Left ventricle myocardium superior (tissue), 1 donor: Measurements from ENCODE around the gene SLC6A8. TPM values are rescaled to one million over a fixed set of nuclear protein-coding genes. Genes with fewer than 3 reads are reported as not detected.
"Not testable (repeated sequence)": the region's sequence is repeated elsewhere in the genome, so short reads cannot be mapped to it uniquely, and the experiment has no call there.

ENCODE experiments used
- ATAC-seq: fragments of 200-7000 bp; cut with Tn5 transposase; one replicate; pipeline ENCODE4 v1.9.1; 2020; ENCODE audit warnings: mild to moderate bottlenecking, moderate library complexity
- DNase-seq: peaks from one replicate; pipeline ENCODE4 v3.0.0-alpha.2; 2020
- intact Hi-C: fragments of 100-400 bp; cut with micrococcal nuclease; formaldehyde crosslinking; loops from one replicate; pipeline ENCODE4 v1.11.0; 2022
- total RNA-seq: library from RNA; stranded (reverse); fragmentation: NEBNext Ultra II Directional; extraction: Animal tissue kit (Norgen Biotek cat#: 25700); gene quantifications from one replicate; pipeline ENCODE4 v1.2.1, GENCODE V29; 2021
- donor health status: DM: no; HTN: yes; CAD: no; lungs with severe emphysema.

SLC6A8 gene
- total RNA-seq, 1 donor from 2014 or later, result 208 TPM

DNA sequence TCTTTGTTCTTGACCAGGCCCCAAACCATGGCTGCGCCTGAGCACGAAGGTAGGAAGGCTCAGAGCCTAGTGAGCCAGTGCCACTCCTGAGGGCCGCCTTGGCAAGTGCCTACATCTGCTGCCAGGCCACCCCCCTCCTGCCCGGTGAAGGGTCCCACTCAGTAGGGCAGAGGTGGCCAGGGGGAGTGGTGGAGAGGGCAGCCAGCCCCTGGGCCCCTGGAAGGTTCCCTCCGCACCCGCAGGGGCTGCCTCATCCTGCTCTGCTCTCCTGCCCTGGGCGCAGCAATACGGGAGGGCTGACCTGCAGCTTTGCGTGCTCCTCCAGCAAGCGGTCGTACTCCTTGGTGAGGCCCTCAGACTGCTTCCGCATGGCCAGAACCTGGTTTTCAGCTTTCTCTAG is 14.0 kb downstream of the SLC6A8 start:
- intact Hi-C loops, result no loop called here
- DNase-seq (no peak), ATAC-seq (no peak)

DNA sequence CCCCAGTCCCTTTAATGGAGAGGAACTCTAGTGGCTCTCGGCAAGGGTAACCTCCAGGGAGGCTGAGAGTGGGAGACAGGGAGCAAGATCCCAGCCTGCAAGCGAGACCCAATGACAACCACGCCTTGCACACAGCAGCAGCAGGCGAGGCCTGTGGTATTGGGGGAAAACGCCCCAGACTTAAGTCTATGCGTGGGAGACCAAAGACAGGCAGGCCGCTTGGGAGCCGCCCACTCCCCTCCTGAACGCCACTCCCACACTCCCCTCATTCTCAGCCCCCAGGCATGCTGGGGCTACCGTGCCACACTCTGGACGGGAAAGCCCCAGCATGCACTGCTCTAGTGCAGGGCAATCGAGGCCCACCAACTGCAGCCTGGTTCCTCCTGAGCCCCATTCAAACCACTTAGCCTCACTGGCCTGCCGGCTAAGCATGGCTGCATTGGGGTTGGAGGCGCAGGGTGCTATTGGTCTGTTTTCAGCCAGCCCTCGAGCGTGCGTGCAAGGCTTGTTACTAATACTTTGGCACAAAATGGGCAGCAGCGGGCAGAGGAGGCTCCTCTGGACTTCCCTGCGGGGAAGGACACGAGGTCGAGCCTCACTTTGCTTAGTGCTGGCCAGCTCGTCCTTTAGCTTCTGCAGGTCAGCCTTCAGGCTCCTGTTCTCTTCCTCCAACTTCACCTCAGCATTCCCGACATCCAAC is 14.8 kb downstream of the SLC6A8 start:
- ATAC-seq (no peak), DNase-seq (no peak)
- intact Hi-C loops, result no loop called here

DNA sequence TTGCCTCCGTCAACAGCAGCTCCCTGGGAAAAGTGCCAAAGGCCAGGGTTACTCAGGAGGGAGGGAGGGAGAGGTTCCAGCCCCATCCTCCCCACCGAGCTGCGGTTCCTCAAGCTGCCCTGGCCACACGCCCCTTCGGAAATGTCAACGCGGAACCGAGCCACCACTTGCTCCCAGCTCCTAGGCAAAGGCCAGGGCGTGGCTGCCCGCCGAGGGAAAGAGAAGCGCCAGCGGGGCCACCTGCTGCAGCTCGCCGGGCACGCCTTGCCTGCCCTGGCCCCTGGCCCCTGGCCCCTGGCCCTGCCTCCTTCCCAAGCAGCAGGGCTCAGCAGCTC is 15.3 kb downstream of the SLC6A8 start:
- DNase-seq, result peak; percentile 62
- intact Hi-C loops, result no loop called here
- no peak for ATAC-seq

DNA sequence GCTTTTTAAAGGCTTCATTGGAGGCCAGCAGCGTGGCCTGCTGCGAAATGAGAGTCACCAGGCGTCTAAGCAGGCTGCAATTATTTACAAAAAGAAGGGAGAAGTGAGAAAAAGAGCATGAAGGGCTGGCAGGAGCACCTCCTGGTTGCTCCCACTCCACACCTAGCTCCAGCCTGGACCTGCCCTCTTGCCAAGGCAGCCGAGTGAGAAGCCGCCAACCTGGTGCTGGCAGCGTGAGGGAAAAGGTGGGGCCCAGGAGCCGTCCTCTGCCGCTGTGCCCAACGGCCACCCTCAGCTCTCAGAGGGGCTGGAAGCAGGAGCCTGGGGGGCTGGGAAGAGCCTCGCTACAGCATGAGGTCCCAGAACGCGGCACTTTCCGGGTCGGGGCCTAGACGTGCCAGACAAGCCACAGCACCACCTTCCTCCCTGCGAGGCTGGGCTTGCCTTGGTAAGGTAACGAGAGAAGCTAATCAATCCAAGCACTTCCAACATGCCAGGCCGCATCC is 16.3 kb downstream of the SLC6A8 start:
- DNase-seq, result peak; percentile 21
- intact Hi-C loops, result no loop called here
- ATAC-seq, result no peak

DNA sequence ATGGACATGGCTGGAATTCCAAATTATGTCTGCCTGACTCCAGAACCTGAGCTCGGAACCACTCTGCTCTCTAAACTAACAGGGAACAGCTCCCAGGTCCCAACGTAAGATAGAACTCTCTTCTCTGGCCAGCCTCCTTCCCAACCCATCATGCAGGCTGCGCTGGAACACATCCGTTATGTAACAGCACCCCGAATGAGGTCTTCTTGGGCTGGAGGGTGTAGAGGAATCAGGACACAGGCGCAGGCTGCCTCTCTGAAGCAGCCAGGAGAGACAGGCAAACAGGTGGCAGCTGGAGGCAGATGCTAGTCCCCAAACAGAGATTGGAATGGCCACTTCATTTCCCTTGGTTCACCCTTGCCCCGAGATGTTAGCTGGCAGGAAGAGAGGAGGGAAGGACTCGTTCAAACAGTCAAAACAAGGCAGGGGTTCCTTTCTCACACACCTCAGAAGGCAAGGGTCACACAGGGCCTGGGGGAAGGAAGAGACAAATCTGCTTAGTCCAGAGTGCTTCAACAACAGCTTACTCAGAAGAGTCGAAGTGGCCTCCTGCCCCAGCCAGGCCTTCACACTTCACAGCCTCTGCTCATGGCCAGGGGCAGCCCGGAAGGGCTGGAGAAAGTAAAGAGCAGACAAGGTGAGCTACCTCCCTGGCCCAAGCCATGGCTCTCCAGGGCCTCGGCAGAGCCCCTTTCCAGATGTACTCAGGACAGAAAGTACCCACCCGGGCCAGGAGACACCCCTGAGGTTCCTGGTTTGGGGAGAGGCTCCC is 17.1 kb downstream of the SLC6A8 start:
- DNase-seq, intact Hi-C loops: not testable (repeated sequence)
- peak; percentile 2 for ATAC-seq

DNA sequence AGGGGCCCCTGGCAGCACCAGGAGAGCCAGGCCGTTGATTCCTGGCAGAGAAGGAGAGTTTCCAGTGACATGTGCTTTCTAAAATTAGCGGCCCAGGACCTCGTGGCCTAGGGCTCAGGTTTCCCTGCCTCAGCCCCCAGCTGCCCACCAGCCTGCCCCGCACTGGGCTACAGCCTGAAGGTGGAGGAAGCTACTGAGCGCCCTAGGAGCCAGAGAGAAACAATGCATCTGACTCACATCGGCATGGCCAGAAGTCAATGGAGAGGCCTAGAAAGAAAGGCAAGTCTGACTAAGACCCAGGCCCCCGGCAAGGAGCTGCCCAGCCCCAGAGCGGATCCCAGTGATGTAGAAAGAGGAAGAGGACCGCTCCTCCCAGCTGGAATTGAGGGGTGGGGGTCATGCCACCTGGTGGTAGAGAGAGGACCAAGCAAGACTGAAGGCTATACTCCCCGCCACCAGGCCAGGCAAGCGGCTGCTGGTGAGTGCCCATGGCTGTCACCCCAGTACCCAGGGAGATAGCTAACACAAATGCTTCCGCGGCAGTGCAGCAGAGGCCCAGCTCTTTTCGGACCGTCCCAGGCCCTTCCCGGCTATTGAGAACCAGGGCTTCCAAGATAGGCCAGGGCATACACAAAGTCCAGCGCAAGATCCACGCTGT is 17.8 kb downstream of the SLC6A8 start:
- ATAC-seq (peak; percentile 62), DNase-seq (peak; percentile 62)
- intact Hi-C loops, result not testable (repeated sequence)

DNA sequence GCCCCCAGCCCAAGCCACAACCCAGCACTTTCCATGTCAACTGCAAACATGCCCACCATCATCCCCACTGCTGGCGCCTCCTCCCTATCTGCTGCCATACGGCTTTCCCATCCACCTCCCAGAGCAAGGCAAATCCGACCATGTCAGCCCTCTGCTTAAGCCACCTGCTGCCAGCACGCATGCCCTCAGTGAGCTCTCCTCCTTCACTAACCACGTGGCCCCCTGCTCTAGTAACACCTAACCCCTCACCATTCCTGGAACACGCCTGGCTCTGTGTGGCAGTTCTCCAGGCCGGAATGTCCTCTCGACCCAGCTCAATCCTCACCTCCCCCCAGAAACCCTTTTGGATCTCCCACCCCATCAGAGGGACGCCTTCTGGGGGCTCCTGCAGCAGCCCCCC is 19.1 kb downstream of the SLC6A8 start:
- intact Hi-C loops, result no loop called here
- ATAC-seq (peak; percentile 45), DNase-seq (peak; percentile 41)

DNA sequence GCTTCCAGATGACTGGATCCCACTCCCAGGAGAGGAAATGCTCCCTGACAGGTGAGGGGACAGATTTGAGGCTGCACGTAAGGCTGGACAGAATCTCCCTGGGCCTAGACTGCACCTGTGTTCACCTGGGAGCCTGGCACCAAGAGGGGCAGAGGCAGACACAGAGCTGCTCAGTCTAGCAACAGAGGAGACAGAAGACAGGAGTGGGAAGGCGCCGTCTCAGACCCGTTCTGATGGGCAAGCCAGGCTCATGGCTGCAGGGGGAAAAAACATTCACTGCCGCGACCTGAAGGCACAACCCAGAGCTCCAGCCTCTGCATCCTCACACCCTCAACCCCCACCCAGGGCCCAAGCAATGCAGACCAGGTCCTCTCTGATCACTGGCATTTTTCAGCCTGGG is 19.7 kb downstream of the SLC6A8 start:
- intact Hi-C loops, result no loop called here
- ATAC-seq (no peak), DNase-seq (no peak)

DNA sequence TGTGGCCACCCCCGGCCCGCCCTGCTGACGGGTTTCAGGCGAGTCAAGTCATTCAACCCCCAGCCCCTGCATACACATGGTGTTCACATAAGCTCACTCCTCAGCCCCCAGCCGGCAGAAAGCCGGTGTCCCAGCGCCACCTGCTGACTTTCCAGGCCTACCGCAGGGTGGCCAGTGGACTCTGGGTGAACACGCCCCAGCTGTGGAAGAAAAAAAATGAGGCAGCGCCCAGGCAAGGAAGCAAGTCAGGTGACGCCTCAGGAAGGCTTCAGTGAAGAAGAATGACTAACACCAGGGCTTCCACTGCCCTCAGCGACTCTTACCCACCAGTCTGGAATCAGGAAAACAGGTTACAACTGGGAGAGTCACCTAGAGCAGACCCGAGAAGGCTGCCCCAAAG is 20.7 kb downstream of the SLC6A8 start:
- DNase-seq, result peak; percentile 78
- peak; percentile 65 for ATAC-seq

DNA sequence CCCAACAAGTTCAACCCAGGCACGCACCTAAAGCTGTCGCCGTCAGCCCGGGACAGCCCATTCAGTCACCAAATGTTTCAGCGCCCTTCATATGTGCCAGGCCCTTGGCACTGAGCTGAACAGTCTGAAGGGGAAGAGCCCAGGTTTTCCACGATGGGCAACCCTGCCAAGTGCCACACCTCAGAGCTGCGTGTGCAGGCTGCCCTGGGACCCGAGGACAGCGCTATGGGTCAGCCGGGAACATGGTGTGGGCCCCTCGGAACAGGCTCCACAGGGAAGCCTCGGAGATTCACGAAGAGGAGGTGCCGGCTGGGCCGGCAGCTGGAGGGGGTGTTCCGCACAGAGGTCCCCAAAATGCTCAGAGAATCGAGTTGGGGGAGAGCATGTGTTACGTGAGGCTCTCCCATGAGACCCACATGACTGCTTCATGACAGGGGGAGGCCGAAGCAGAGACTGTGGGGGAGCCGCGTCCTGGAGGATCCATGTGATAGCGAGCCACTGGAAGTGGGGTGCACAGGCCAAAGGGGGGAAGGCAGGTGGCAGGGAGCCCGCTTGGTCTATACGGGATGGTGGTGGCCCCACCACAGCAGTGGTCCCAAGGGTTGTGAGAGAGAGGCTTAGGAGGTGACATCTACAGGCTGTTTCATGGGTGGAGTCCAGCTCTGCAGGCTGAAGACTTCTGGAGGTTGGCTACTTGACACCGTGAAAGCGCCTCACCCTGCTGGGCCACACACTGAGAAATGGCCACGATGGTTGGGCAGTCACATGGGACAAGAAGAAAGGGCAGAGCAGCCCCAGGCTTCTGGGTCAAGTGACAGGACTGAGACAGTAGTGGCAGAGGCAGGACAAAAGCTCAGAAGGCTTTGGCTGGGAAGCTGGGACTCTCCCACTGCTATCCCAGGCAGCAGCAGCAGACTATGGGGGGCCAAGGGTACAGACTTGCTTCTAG is 22.3 kb downstream of the SLC6A8 start:
- ATAC-seq, result no peak
- DNase-seq, result no peak
- intact Hi-C loops, result no loop called here

More for the DNA sequence above, 20.7 kb downstream of the SLC6A8 start:
- intact Hi-C loops, result no loop called here

DNA sequence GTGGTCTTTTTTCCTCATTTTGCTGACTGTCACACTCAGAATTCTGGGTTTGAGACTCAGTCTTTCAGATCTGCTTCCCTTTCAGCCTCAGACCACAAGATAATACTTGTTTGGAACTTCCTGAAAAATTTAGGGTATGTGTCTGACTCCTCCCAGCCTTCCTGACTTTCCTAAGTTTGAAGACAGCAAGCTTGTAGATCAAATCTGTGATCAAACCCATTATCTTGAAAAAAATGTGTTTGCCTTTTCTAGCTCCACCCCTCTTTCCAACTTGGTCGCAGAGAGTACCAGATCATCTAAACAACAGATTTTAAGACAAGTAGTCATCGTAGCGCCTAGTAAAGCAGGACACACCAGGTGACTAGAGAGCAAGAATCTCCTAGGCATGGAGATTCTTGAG is 26.5 kb downstream of the SLC6A8 start:
- intact Hi-C loops, result no loop called here
- ATAC-seq, result no peak
- DNase-seq, result no peak

DNA sequence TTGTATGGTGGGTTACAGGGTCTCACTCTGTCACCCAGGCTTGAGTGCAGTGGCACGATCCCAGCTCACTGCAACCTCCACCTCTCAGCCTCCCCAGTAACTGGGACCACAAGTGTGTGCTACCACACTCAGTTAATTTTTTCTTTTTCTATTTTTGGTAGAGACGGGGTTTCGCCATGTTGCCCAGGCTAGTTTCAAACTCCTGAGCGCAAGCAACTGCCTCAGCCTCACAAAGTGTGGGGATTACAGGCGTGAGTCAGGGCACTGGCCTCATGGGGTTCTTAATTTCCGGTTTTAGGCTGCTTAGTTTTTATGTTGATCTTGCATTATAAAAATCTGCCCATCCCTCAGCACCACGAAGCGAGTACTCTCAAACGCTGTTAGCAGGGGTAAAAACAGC is 29.7 kb downstream of the SLC6A8 start:
- intact Hi-C loops, result no loop called here
- no peak for ATAC-seq
- DNase-seq, result no peak

DNA sequence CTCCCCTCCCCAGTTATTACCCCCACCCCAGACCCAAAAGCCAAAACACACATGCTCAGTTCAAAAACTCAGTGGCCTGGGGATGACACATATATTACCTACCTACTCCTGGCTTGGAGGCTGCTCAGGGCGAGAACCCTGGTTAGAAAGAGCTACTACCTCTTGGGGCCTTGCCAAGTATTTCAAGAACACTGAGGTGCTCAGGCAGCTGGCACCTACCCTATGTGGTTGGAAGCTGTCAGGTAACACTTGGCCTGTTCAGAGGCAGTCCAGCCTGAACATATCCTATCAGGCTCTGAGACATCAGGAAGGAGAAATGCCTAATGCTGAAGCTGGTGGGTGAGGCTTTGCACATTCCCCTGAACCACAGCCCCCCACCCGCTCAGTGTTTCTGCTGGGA is 31.5 kb downstream of the SLC6A8 start:
- intact Hi-C loops, result no loop called here
- no peak for DNase-seq
- no peak for ATAC-seq

DNA sequence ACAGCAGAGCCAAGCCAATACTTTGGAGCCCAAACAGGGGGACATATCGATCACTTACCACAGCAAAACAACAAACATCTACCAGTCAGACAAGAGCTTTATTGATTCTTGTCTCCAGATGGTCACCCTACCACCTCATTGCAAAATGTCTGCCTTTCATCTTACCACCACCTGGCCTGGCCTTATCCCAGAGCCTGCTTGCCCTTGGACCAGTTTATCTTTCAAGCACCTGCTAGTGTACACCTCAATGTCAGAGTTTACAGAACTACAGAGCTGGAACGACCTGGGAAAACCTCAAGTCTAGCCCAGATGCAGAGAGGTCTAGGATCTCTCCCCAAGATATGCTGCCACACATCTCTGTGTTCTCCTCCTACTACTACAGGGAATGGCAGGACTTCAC is 32.0 kb downstream of the SLC6A8 start:
- DNase-seq (no peak), ATAC-seq (no peak)
- intact Hi-C loops, result no loop called here

DNA sequence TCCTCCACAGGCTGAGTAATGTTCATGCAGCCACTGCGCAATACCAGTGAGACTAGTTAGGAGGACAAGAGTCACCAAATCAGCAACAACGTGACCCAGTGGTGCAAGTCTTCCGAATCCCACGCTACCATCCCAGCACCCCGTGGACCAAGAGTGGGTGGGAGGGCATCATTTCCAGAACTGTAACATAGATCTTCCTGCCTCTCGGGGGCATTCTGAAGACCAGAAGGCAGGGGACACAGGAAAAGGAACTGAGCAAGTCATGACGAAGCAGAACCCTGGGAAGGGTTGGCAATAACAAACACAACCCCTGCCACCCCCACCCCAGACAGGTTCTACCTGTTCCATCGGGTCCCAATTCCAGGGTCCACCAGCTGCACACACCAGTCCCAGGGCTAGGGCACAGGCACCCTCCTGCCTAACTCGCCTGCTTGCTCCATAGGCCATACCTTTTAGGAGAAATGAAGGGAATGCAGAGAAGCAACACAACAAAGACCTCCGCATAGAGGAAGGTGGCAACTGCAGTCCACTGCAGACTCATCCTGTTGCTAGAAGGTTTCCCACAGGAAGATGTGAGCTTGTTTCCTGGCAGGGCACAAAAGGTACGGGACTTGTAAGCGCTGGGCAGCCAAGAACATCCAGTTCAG is 35.1 kb downstream of the SLC6A8 start:
- intact Hi-C loops, result no loop called here
- no peak for DNase-seq
- ATAC-seq, result no peak

DNA sequence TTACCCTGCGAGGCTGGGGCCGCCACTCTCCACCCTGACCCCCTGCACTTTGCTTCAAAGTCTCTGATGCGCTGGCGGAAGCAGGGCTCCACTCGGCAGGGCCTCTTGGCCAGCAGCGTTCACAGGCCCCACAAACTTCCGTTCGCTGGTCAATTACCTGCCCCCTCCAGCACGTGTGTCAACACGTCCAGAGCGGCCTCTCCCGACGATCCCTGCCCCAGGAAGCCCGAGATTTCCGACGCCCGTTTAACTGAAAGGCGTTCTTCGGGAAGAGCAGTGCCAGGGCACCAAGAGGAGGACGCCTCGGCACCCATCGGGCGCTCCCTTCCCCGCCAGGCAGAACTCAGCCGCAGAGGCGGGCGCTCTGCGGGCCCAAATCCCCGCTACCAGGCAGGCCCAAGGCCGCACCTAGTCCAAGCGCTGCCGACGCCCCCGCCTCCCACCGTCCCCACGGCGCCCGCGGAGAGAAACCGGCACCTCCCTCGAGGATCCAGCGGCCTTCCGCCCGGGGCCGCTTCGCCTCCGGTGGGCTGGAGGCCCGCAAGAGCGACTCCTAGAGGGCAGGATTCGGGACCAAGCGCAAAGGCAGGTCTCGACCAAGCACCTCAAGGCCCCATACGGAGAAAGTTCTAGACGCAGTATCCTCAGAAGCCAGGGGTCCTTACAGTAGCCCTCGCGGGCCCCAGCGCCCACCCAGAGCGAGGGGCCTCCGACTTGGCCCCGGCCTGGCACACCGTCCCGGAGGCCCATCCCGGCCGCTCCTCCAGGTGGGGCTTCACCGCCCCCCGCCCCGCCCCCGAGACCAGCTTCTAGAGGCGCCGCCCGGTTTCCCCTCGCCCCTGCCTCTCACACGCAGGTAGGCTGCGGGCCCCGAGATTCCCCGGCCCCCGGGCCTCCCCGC is 35.9 kb downstream of the SLC6A8 start:
- intact Hi-C loops, result no loop called here
- DNase-seq (peak; percentile 49), ATAC-seq (peak; percentile 1)

DNA sequence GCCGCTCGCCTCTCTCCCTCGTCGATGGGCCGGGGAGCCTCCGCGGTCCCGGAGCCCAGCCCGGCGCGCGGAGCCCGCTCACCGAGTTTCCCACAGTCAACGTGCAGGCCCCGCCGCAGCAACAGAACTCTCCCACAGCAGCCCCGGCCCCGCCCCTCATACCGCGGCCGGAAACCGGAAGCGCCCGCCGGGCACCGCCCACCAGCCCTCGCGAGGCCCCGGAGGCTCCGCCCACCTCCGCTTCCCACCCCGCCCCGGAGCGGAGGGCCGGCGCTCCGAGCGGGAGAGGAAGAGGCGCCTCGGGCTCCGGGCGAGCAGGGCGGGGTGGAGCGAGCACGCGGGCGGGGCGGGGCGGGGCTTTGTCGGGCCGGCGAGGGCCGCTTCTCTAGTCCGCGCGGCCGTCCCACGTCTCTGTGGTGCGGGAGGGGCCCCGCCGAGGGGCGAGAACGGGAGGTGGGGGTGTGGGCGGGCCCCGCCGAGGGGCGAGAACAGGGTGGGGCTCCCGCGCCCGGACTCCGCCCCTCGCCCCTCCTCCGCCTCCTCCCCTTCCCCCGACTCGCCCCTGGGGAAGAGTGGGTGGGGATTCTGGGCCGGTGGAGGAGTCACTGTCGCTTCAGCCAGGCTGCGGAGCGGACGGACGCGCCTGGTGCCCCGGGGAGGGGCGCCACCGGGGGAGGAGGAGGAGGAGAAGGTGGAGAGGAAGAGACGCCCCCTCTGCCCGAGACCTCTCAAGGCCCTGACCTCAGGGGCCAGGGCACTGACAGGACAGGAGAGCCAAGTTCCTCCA is 36.7 kb downstream of the SLC6A8 start, which contains the start of the genes ABCD1 and BCAP31:
ABCD1 (plus strand) TSS at position 605 of the 787 bp plus-strand sequence. CDS start 411 bp downstream, outside the sequence.
BCAP31 (minus strand) TSS at position 136 of the 787 bp plus-strand sequence. CDS start 1,143 bp downstream, outside the sequence.
- DNase-seq, result peak; percentile 93
- intact Hi-C loops, result no loop called here
- peak; percentile 86 for ATAC-seq
